ENCODE data around the gene LACRT.

Gene LACRT

DNA sequence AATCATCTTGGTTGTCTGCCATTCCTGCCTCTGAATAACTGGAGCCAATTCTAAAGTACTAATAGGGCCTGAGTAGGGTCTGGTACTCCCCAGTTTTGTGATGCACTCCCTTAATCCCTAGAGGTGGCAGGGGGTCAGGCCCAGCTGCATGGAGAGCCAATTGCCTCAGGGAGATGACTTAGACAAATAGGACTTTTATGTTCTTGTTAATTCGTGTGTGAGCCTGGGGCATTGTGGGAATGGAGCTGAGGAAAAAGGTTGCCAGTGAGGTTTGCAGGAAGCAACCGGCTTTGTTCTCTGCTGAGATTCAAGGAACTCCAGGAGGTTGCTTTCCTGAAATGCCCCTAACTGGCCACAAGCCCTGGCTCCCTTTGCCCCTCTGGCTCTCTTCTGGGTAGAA is 20.2 kb upstream of the LACRT start:
- Histone ChIP-seq H3K4me3 (no peak overlapping the region), H3K27ac (no peak overlapping the region)
- DNase-seq (ENCODE audit: low spot score) = no peak
- no peak for TF ChIP-seq CTCF (IDR thresholded peaks at IDR 0.05)

DNA sequence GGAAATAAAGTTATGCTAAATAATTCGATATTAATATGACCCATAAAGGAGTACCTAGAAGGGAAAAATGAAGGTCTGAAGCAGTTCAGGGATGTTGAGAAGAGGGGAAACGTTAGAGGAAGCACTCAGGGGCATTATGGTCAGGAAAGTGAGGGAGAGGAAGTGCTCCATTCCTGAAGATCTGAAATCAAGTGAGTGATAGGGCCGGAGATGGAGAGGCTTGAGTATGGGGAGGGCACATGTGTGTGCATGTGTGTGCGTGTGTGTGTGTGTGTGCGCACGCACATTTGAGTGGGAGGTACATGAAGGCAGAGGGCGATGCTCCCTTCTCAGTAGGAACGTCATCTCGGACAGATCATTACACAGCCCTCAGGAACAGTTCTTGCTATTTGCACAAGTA is 18.3 kb upstream of the LACRT start:
- no peak for DNase-seq (ENCODE audit: low spot score)
- TF ChIP-seq CTCF (IDR thresholded peaks at IDR 0.05) = no peak
- no peak overlapping the region for H3K4me3 ChIP-seq
- H3K27ac ChIP-seq = no peak overlapping the region

- TF ChIP-seq CTCF (IDR thresholded peaks at IDR 0.05) = no peak
Measured at GRCh38 chr12:54650889-54651288, 16.2 kb upstream of the LACRT start.

GRCh38 chr12:54650409-54650808 is 15.7 kb upstream of the LACRT start:
- Histone ChIP-seq H3K27ac (no peak overlapping the region), H3K4me3 (no peak overlapping the region)
- no peak for TF ChIP-seq CTCF (IDR thresholded peaks at IDR 0.05)
- DNase-seq (ENCODE audit: low spot score) = no peak

More at GRCh38 chr12:54650889-54651288, 16.2 kb upstream of the LACRT start:
- Histone ChIP-seq H3K4me3 (no peak overlapping the region), H3K27ac (no peak overlapping the region)
- no peak for DNase-seq (ENCODE audit: low spot score)

GRCh38 chr12:54649825-54650224 is 15.1 kb upstream of the LACRT start:
- no peak overlapping the region for H3K4me3 ChIP-seq
- no peak overlapping the region for H3K27ac ChIP-seq
- no peak for TF ChIP-seq CTCF (IDR thresholded peaks at IDR 0.05)
- DNase-seq (ENCODE audit: low spot score) = no peak

- Histone ChIP-seq H3K27ac (no peak within 1 kb of the TSS), H3K4me3 (no peak within 1 kb of the TSS)
- no peak for DNase-seq (ENCODE audit: low spot score)
- no peak for TF ChIP-seq CTCF (IDR thresholded peaks at IDR 0.05)
Measured at GRCh38 chr12:54648265-54648664, 13.6 kb upstream of the LACRT start, which contains the start of gene DCD. DCD (minus strand) TSS chr12:54648365; CDS start chr12:54648303, 62 bp downstream.

- TF ChIP-seq CTCF (IDR thresholded peaks at IDR 0.05) = no peak
- no peak overlapping the region for H3K27ac ChIP-seq
- DNase-seq (ENCODE audit: low spot score) = no peak
- H3K4me3 ChIP-seq = no peak overlapping the region
Measured at GRCh38 chr12:54641554-54641953, 6.9 kb upstream of the LACRT start.
